Measurements from ENCODE around the gene SYCN. TPM values are rescaled to one million over a fixed set of nuclear protein-coding genes. Genes with fewer than 3 reads are reported as not detected.

Gene SYCN
- not detected in 2 replicates for total RNA-seq

GRCh38 chr19:39203372-39204341, at the start of gene SYCN:
Gene SYCN, minus strand, starts transcription at chr19:39204263. Its CDS starts 9 bp downstream, at chr19:39204254.

GRCh38 chr19:39248806-39249205, 44.7 kb upstream of the SYCN start, which contains the start of gene IFNL4:
Gene IFNL4, minus strand, starts transcription at chr19:39248856.

GRCh38 chr19:39244410-39245100, 40.5 kb upstream of the SYCN start, which contains the start of gene IFNL3:
Gene IFNL3, minus strand, starts transcription at chr19:39245006. Its CDS starts 39 bp downstream, at chr19:39244967.

GRCh38 chr19:39196860-39197562, 7.1 kb downstream of the SYCN start, which contains the start of gene NCCRP1:
Gene NCCRP1, plus strand, starts transcription at chr19:39196964. Its CDS starts 19 bp downstream, at chr19:39196983.

Other genes with a start within 250 kb of the SYCN start
- 22.5 and 53.4 TPM in 2 replicates for gene FBXO17, start 228.5 kb downstream of the SYCN start, total RNA-seq
- 3.4 and 7.3 TPM in 2 replicates for gene FBXO27, start 171.7 kb downstream of the SYCN start, total RNA-seq
- gene ACP7, start 119.9 kb downstream of the SYCN start, total RNA-seq, result not detected in 2 replicates
- 28.9 and 40.7 TPM in 2 replicates for gene PAK4, start 78.5 kb downstream of the SYCN start, total RNA-seq
- 0.25 TPM in 1 of 2 replicates, not detected in the other for gene NCCRP1, start 7.3 kb downstream of the SYCN start, total RNA-seq
- not detected in 2 replicates for gene IFNL3, start 40.7 kb upstream of the SYCN start, total RNA-seq
- not detected in 2 replicates for gene IFNL4, start 44.6 kb upstream of the SYCN start, total RNA-seq
- not detected in 2 replicates for gene IFNL2, start 64.1 kb upstream of the SYCN start, total RNA-seq
- not detected in 2 replicates for gene IFNL1, start 92.1 kb upstream of the SYCN start, total RNA-seq
- 0.65 and 1.0 TPM in 2 replicates for gene LRFN1, start 116.6 kb upstream of the SYCN start, total RNA-seq
- not detected in 2 replicates for gene GMFG, start 131.8 kb upstream of the SYCN start, total RNA-seq
- gene SAMD4B, start 138.2 kb upstream of the SYCN start, total RNA-seq, result 94.0 and 133 TPM in 2 replicates
- gene PAF1, start 186.8 kb upstream of the SYCN start, total RNA-seq, result 39.7 and 61.4 TPM in 2 replicates
- gene MED29, start 187.1 kb upstream of the SYCN start, total RNA-seq, result 46.3 and 64.5 TPM in 2 replicates
- 15.0 and 34.1 TPM in 2 replicates for gene ZFP36, start 202.6 kb upstream of the SYCN start, total RNA-seq
- gene PLEKHG2, start 208.4 kb upstream of the SYCN start, total RNA-seq, result 27.1 and 55.8 TPM in 2 replicates
- gene RPS16, start 231.7 kb upstream of the SYCN start, total RNA-seq, result 2,011 and 2,213 TPM in 2 replicates
- 75.0 and 75.4 TPM in 2 replicates for gene SUPT5H, start 241.3 kb upstream of the SYCN start, total RNA-seq

Data from mesangial cell (primary cell).